DND-41 (cell line): ENCODE data around the gene ZNF143.

Source experiments
- ATAC-seq: fragments of 200-7000 bp; cut with Tn5 transposase; 3 replicates; pipeline ENCODE4 v1.9.1; 2021; ENCODE audit warnings: low read depth; ENCODE audit not compliant: insufficient read depth
- DNase-seq: peaks from one replicate; pipeline ENCODE4 v3.0.0-alpha.2; 2020
- H2AFZ ChIP-seq: 2 replicates; pipeline ENCODE4 v1.6.0; 2012; ENCODE audit warnings: low read depth, low read length
- H3K27ac ChIP-seq: 2 replicates; pipeline ENCODE4 v1.5.1; 2012; ENCODE audit warnings: low read length, inconsistent platforms
- H3K27me3 ChIP-seq: fragments of 200-600 bp; sonication (generic); 2 replicates; pipeline ENCODE4 v1.6.0; 2012; ENCODE audit warnings: low read length, mild to moderate bottlenecking, inconsistent platforms; ENCODE audit not compliant: insufficient read depth, poor library complexity
- H3K36me3 ChIP-seq: 2 replicates; pipeline ENCODE4 v1.5.1; 2012; ENCODE audit warnings: low read length, inconsistent platforms; ENCODE audit not compliant: insufficient read depth
- H3K4me1 ChIP-seq: 2 replicates; pipeline ENCODE4 v1.5.1; 2012; ENCODE audit warnings: mild to moderate bottlenecking, low read length; ENCODE audit not compliant: insufficient read depth
- H3K4me2 ChIP-seq: 2 replicates; pipeline ENCODE4 v1.6.0; 2012; ENCODE audit warnings: mild to moderate bottlenecking, moderate library complexity, low read length, inconsistent platforms; ENCODE audit not compliant: insufficient read depth
- H3K4me3 ChIP-seq, 2 experiments: fragments of 200-600 bp in 1 of 2; shearing (Covaris generic) in 1 of 2; 2 replicates each; pipeline ENCODE4 v1.5.1; 2012 to 2016; ENCODE audit warnings: inconsistent platforms in 2 of 2, low read length in 2 of 2, mild to moderate bottlenecking in 2 of 2, low read depth in 1 of 2, moderate library complexity in 1 of 2
- H3K79me2 ChIP-seq: 2 replicates; pipeline ENCODE4 v1.6.0; 2012; ENCODE audit warnings: low read length, inconsistent platforms; ENCODE audit not compliant: insufficient read depth
- H3K9ac ChIP-seq: 2 replicates; pipeline ENCODE4 v1.6.0; 2012; ENCODE audit warnings: low read depth, mild to moderate bottlenecking, inconsistent platforms, low read length, moderate library complexity
- H3K9me3 ChIP-seq: 2 replicates; pipeline ENCODE4 v1.5.1; 2012; ENCODE audit warnings: low read length, moderate library complexity, mild to moderate bottlenecking, inconsistent platforms; ENCODE audit not compliant: insufficient read depth, severe bottlenecking
- H4K20me1 ChIP-seq: 2 replicates; pipeline ENCODE4 v1.6.0; 2012; ENCODE audit warnings: low read length; ENCODE audit not compliant: insufficient read depth
- EZH2 ChIP-seq: IDR thresholded peaks from 3 replicates; pipeline ENCODE4 v1.6.1; 2012; ENCODE audit warnings: borderline replicate concordance, low read depth, mild to moderate bottlenecking, moderate library complexity, low read length, inconsistent platforms; ENCODE audit not compliant: severe bottlenecking
- TF ChIP-seq, protein P1 (sequence below): IDR thresholded peaks from 2 replicates; pipeline ENCODE4 v1.5.1; 2012; ENCODE audit warnings: borderline replicate concordance, low read length, moderate library complexity, mild to moderate bottlenecking; ENCODE audit not compliant: poor library complexity, severe bottlenecking; ENCODE audit errors: extremely low read depth

ZNF143 gene

DNA sequence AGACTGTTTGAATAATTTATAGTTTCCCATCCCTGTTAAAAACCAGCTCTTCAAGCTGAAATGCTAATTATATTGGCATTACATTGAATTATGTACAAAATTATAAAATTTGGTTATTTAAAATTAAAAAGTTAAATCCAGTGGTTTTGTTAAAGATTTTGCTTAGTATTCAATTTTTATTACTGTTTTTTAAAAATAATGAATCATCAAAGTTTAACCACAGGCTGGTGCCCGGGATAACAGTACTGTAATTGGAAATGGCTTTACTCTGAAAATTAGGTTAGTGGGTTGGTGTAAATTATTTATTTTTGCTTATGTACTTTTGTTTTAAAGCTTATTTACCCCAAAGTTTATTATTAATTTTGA, 67.3 kb downstream of the ZNF143 start:
- Histone ChIP-seq H2AFZ (no peak overlapping the region), H4K20me1 (no peaks in the 10 kb centered on the region), H3K27ac (no peak overlapping the region), H3K9me3 (no peaks in the 10 kb centered on the region), H3K79me2 (no peaks in the 10 kb centered on the region), H3K4me1 (no peaks in the 10 kb centered on the region), H3K4me2 (no peak overlapping the region), H3K36me3 (peaks cover 15% of the 10 kb centered on the region), H3K9ac (no peak overlapping the region), H3K4me3 (no peak overlapping the region), H3K27me3 (no peaks in the 10 kb centered on the region)
- no peak for TF ChIP-seq EZH2
- DNase-seq (no peak), ATAC-seq (no peak)

DNA sequence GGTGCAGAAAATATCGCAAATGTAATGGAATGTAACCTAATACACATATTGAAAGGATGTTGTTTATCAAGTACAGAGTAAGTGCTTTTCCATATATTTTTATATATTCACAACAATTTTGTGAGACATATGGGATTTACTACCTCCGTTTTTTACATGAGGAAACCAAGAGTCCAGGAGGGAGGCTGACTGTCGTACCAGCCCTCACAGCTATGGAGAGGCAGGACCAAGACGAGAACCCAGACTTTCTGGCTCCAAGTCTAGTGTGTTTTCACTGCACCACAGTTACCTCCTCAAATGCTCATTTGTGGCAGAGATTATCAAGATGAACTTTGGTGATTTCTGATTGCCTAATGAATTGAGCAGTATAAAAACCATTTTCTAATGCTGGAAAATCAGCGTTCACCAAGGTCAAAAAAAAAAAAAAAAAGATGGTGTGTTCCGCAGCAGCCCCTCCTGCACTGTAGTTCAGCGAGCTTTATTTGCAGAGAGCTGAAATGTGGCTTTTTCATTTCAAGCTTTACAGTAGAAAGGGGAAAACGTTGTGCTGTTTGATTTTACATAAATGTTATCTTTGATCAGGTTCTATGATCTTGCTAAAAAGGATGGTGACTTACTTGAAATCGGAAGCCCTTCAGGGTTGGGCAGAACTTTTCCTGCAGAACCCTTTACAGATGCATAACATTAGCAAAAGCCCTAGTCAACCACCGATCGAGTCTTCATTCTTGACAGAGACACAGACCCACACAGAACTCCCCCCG, 67.9 kb downstream of the ZNF143 start:
- Histone ChIP-seq H2AFZ (no peak overlapping the region), H3K4me3 (no peak overlapping the region), H3K27me3 (no peaks in the 10 kb centered on the region), H3K36me3 (peaks cover 15% of the 10 kb centered on the region), H3K4me2 (no peak overlapping the region), H3K79me2 (no peaks in the 10 kb centered on the region), H4K20me1 (no peaks in the 10 kb centered on the region), H3K9ac (no peak overlapping the region), H3K27ac (no peak overlapping the region), H3K9me3 (no peaks in the 10 kb centered on the region), H3K4me1 (no peaks in the 10 kb centered on the region)
- no peak for TF ChIP-seq EZH2
- TF ChIP-seq, protein P1, sequence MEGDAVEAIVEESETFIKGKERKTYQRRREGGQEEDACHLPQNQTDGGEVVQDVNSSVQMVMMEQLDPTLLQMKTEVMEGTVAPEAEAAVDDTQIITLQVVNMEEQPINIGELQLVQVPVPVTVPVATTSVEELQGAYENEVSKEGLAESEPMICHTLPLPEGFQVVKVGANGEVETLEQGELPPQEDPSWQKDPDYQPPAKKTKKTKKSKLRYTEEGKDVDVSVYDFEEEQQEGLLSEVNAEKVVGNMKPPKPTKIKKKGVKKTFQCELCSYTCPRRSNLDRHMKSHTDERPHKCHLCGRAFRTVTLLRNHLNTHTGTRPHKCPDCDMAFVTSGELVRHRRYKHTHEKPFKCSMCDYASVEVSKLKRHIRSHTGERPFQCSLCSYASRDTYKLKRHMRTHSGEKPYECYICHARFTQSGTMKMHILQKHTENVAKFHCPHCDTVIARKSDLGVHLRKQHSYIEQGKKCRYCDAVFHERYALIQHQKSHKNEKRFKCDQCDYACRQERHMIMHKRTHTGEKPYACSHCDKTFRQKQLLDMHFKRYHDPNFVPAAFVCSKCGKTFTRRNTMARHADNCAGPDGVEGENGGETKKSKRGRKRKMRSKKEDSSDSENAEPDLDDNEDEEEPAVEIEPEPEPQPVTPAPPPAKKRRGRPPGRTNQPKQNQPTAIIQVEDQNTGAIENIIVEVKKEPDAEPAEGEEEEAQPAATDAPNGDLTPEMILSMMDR = no peak
- DNase-seq = no peak
- no peak for ATAC-seq

DNA sequence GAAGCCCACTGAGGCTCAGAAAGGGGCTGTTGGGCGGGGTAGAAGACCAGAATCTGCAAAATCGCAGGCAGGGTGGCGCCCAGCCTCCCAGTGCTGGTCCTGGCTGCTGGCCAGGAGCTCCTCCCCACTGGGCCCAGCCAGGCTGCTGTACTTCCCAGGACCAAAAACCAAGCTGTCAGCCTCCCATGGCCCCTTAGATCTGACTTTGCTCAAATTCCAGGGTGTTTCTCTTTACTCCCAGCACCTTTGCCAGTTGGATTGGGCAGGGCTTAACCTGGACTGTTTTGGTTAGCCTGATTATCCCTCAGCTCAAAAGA, 68.5 kb downstream of the ZNF143 start:
- Histone ChIP-seq H2AFZ (no peak overlapping the region), H3K9me3 (no peaks in the 10 kb centered on the region), H3K36me3 (peaks cover 15% of the 10 kb centered on the region), H3K9ac (no peak overlapping the region), H3K27ac (no peak overlapping the region), H3K4me2 (no peak overlapping the region), H3K4me3 (no peak overlapping the region), H3K79me2 (no peaks in the 10 kb centered on the region), H3K4me1 (no peaks in the 10 kb centered on the region), H4K20me1 (no peaks in the 10 kb centered on the region), H3K27me3 (no peaks in the 10 kb centered on the region)
- no peak for TF ChIP-seq EZH2
- TF ChIP-seq, protein P1 = no peak
- ATAC-seq = no peak
- no peak for DNase-seq

DNA sequence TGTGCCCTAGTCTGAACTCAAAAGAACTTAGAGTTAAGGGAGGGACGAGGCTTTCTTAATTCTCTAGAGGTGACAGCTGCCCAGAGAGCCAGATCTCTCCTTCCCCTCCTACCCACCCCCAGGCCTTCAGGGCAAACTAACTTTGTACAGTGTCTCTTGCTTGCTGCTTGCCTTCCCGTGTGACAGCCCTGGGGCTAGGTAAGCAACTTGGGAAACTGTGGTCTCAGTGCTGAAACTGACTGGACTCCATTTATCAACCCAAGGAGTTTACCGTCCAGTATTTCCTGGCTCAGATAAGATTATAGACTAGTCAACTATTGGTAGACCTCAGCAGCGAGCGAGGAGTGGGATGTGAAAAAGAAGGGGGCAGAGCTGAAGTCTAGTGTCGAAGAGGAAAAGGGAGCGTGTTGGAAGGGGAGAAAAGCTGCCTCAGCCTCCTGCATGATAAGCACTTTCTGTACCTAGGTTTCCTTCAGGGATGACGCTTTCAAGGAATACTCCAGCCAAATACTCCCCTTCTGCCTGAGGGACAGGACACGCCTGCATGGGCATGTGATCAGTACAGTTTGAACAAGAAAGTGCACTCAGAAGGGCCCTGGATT, 69.3 kb downstream of the ZNF143 start:
- peaks cover 14% of the 10 kb centered on the region for H3K36me3 ChIP-seq
- H3K27ac ChIP-seq = no peak overlapping the region
- H2AFZ ChIP-seq = no peak overlapping the region
- H3K9me3 ChIP-seq = no peaks in the 10 kb centered on the region
- no peaks in the 10 kb centered on the region for H4K20me1 ChIP-seq
- ATAC-seq (no peak; the same call in 2 of the 3 replicates), DNase-seq (no peak)
- TF ChIP-seq EZH2 = no peak
- TF ChIP-seq, protein P1 = no peak
- no peak overlapping the region for H3K4me3 ChIP-seq
- no peak overlapping the region for H3K9ac ChIP-seq
- no peaks in the 10 kb centered on the region for H3K4me1 ChIP-seq
- H3K4me2 ChIP-seq = no peak overlapping the region
- no peaks in the 10 kb centered on the region for H3K79me2 ChIP-seq
- no peaks in the 10 kb centered on the region for H3K27me3 ChIP-seq
